Measurements from ENCODE around the gene CTSW.
"Not testable (repeated sequence)": the region's sequence is repeated elsewhere in the genome, so short reads cannot be mapped to it uniquely, and the experiment has no call there.

The CTSW gene, protein sequence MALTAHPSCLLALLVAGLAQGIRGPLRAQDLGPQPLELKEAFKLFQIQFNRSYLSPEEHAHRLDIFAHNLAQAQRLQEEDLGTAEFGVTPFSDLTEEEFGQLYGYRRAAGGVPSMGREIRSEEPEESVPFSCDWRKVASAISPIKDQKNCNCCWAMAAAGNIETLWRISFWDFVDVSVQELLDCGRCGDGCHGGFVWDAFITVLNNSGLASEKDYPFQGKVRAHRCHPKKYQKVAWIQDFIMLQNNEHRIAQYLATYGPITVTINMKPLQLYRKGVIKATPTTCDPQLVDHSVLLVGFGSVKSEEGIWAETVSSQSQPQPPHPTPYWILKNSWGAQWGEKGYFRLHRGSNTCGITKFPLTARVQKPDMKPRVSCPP

DNA sequence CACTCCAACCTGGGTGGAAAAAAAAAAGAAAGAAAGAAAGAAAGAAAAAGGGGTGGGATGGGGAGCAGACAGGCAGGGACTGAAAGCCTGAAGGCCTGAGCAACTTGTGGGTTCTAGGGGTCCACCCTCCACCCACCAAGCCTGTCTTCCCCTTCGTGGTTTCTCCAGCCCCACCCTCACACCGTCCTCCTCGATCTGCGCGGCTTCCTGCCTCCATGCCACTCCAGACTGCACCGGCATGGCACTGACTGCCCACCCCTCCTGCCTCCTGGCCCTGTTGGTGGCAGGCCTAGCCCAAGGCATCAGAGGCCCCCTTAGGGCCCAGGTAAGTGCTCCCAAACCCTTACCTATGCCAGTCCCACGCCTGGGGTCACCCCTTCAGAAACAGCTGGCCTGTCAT is at the start of gene CTSW:
TSS of gene CTSW (plus strand) at position 221 of the 400 bp plus-strand sequence. CDS start at position 239, 18 bp downstream.
- no peak for DNase-seq (ENCODE audit: low read depth)

DNA sequence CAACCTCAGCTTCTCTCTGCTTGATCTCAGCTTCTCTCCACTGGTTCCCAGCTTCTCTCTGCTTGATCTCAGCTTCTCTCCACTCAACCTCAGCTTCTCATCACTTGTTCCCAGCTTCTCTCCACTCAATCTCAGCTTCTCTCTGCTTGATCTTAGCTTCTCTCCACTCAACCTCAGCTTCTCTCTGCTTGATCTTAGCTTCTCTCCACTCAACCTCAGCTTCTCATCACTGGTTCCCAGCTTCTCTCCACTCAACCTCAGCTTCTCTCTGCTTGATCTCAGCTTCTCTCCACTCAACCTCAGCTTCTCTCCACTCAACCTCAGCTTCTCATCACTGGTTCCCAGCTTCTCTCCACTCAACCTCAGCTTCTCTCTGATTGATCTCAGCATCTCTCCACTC is 47.4 kb upstream of the CTSW start:
- DNase-seq (ENCODE audit: low read depth), result not testable (repeated sequence)

DNA sequence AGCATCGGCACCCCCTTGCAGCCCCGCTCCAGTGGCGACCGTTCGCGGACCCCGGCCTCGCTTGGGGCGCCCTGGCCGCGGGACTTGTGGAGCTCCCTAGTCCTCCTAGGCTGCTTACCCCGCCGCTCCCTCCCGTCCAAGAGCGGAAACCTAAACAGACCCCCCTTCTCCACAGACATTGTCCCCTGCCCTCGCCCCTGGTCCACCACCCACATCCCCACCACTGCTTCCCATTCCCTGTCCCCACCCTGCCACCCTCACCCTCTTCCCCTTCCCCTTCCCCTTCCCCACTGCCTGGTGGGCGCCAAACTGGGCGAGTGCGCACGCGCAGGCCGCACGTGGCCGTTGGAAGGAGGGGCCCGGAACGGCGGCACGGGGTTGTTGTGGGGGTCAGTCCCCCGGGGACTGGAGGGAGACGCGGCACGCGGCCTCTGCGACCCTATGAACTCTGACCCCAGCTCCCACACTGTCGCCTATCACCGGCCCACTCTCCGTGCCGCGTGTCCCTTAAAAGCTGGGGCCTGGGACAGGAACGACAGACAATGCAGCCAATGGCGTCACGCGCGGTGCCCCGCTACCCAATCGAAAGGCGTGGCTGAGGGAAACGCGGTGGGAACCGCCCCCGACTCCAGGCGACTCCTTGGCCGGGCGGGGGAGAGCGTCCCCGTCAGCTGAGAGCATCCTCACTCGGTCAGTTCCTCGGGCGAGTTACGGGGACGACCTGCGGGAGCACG is 46.2 kb upstream of the CTSW start, which contains the start of gene SNX32:
TSS of gene SNX32 (plus strand) at position 667 of the 734 bp plus-strand sequence. CDS start 103 bp downstream, outside the sequence.
- peak; percentile 89 for DNase-seq (ENCODE audit: low read depth)

DNA sequence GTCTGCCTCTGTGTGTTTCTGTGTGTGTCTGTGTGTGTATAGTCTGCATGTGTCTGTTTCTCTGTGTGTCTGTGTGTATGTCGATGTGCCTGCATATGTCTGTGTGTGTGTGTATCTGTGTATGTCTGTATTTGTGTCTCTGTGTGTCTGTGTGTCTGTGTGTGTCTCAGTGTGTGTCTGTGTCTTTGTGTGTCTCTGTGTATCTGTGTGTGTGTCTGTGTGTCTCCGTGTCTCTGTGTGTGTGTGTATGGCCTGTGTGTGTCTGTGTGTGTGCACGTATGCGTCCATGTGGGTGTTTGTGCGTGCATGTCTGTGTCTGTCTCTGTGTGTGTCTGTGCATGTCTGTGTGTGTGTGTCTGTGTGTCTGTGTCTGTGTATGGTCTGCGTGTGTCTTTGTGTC is 45.4 kb upstream of the CTSW start:
- no peak for DNase-seq (ENCODE audit: low read depth)

DNA sequence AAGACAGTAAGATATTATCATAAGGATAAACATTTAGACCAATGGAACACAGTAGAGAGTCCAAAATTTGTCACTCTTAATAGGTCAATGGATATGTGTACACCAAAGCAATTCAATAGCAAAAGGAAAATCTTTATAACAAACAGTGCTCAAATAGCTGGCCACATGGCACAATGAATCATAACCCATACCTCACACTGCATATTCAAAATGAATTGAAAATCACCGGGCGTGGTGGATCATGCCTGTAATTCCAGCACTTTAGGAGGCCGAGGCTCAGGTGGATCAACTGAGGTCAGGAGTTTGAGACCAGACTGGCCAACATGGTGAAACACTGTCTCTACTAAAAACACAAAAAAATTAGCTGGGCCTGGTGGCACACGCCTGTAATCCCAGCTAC is 37.5 kb upstream of the CTSW start:
- no peak for DNase-seq (ENCODE audit: low read depth)

DNA sequence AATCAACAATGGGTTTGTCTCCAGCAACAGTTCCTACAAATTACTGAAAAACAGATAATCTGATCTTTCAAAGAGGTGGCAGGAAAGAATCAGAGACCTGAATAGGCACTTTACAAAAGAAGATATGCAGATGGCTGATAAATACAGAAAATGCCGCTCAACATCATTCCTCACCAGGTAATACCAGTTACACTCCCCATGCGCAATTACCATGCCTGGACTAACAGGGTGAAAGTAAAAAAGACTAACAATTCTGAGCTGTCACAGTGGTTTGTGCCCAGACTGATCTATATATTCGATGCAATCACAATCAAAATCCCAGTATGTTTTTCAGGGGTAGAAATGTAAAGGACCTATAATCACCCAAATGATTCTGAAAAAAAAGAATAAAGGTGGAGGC is 35.8 kb upstream of the CTSW start:
- no peak for DNase-seq (ENCODE audit: low read depth)

DNA sequence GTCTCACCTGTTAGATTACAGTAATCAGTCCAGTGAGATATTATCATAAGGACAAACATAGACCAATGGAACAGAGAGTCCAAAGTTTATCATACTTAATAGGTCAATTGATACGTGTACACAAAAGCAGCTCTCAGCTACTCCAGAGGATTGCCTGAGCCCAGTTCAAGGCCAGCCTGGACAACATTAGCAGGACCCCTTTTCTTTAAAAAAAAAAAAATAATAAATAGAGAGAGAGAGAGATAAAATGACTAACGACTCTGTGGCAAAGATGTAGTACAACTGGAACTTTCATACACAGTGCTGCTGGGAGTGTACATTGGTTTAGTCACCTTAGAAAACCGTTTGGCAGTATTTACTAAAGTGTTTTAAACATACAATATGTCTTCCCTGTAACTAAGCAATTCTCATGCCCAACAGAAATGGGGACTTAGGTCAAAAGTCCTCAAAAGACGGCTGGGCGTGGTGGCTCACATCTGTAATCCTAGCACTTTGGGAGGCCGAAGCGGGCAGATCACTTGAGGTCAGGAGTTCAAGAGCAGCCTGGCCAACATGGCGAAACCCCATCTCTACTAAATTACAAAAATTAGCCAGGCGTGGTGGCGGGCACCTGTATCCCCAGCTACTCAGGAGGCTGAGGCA is 35.3 kb upstream of the CTSW start:
- no peak for DNase-seq (ENCODE audit: low read depth)

DNA sequence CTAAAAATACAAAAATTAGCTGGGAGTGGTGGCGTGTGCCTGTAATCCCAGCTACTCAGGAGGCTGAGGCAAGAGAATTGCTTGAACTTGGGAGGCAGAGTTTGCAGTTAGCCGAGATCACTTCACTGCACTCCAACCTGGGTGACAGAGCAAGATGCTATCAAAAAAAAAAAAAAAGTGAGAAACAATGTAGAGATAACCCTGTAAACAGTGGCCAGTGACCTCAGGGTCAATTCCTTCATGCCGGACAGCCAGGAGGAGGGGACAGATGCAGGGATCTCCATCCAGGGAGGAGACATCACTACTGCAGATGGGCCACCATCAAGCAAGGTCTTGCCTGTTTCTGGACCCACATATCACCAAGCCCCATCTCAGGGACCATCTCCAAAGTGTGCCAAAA is 31.9 kb upstream of the CTSW start:
- no peak for DNase-seq (ENCODE audit: low read depth)

DNA sequence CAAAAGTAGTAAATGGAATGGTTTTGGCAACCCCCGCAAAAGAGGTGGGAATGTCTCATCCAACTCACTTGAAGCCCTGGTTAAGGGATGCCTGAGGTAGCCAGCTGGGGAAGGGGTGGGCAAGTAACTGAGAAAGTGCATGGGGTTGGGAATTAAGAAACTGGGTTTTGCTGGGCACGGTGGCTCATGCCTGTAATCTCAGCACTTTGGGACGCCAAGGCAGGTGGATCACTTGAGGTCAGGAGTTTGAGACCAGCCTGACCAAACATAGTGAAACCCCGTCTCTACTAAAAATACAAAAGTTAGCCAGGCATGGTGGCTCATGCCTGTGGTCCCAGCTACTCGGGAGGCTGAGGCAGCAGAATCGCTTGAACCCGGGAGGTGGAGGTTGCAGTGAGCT is 30.9 kb upstream of the CTSW start:
- not testable (repeated sequence) for DNase-seq (ENCODE audit: low read depth)

DNA sequence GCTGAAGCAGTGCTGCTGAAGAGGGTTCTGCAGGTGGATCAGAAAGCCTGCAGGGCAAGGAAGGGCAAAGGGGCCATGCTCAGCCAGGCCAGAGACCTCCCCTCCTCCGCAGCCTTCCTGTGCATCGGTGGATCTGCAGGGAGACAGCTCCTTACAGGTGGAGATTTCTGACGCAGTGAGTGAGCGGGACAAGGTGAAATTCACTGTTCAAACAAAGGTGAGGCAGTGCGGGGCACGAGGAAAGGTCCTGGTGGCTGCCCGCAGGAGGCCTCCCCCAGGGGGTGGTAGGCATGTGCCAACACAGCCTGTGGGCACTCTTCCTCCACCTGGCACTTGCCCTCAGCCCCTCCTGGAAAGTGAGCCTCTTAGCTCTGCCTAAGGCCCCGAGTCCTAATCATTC is 30.3 kb upstream of the CTSW start:
- no peak for DNase-seq (ENCODE audit: low read depth)

DNA sequence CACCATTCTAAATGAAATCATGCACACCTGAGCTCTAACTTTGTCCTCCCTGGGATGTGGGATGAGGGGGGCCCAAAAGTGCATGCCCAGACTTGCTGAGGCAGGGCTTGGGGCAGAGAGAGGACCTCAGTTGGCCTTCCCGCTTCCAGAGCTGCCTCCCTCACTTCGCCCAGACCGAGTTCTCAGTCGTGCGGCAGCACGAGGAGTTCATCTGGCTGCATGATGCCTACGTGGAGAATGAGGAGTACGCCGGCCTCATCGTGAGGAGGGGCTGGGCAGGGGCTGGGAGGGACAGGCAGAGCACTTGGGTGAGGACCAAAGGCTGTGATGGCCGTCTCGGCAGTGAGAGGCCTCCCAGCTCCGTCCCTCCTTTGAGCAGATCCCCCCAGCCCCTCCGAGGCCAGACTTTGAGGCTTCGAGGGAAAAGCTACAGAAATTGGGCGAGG is 29.8 kb upstream of the CTSW start:
- no peak for DNase-seq (ENCODE audit: low read depth)

DNA sequence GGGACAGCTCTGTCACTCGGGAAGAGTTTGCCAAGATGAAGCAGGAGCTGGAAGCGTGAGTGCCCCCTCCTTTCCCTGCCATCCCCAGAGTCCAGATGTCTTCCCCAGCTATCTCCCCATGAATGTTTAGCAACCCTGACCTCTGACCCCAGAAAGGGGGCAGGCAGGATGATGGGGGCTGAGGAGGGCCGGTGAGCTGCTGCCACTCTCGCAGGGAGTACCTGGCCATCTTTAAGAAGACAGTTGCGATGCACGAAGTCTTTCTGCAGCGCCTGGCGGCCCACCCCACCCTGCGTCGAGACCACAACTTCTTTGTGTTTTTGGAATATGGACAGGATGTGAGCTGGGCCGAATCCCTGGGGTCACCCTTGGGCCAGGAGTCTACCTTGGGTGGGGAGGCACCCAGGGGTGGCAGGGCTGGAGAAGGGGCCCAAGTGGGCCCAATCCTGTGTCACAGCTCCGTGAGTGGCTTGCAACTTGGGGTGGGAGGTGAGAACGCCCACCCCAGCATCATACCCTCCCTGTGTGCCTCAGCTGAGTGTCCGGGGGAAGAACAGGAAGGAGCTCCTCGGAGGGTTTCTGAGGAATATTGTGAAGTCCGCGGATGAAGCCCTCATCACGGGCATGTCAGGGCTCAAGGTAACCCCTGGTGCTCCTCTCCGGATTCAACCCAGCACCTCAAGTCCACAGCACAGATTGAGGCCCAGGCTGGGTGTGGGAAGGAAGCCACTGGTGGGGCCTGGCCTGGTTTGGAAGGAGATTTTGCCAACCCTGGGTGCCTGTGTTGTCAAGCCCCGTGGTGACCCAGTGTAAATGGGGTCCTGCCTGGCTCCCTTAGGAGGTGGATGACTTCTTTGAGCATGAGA is 29.2 kb upstream of the CTSW start:
- DNase-seq (ENCODE audit: low read depth), result no peak

DNA sequence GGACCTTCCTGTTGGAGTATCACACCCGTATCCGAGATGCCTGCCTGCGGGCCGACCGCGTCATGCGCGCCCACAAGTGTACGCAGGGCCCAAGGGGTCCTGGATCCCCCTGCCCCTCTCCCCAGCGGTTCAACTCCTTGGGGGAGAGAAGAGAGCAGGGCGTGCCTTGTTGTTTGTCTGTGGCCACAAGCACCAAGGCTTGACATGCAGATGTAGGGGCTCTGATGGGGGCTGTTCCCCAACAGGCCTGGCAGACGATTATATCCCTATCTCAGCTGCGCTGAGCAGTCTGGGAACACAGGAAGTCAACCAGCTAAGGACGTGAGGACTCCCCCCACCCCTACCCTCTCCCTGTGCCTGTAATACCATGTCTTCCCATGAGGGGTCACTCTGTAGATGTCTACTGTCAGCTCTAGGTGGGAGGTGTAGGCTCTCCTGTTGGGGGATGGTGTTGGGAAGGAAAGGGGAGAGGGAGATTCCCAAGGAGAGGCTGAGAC is 28.5 kb upstream of the CTSW start:
- DNase-seq (ENCODE audit: low read depth), result peak; percentile 51

DNA sequence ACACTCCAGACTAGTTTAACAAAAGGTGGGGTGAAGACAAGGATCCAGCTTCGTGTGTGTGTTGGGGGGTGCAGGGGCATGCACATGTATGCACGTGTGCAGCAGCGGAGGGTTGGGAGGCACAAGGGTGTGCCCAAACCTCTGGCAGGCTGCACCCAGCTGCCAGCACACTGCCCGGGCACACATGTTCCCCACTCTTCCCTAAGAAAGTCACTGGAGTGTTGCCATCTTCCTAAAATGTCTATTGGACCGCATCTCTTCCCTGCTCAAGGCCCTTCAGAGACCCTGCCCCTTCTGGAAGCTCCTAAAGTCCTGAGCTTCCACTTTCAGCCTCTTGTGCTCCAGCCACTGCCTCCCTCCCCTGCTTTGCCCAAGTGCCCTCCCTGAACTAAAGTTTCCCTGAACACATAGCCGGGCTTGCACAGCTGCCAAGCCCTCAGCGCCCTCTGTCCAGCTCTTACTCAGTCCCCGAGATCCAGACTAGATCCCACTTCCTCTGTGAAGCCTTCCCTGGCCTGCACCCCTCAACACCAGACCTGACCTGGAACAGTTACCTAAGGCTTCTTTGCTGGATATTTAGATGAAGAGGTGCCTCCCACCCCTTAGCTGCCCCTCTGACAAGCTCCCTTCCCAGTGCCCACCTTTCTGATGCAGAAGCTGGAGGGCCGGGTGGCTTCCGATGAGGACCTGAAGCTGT is 27.7 kb upstream of the CTSW start:
- DNase-seq (ENCODE audit: low read depth), result no peak

DNA sequence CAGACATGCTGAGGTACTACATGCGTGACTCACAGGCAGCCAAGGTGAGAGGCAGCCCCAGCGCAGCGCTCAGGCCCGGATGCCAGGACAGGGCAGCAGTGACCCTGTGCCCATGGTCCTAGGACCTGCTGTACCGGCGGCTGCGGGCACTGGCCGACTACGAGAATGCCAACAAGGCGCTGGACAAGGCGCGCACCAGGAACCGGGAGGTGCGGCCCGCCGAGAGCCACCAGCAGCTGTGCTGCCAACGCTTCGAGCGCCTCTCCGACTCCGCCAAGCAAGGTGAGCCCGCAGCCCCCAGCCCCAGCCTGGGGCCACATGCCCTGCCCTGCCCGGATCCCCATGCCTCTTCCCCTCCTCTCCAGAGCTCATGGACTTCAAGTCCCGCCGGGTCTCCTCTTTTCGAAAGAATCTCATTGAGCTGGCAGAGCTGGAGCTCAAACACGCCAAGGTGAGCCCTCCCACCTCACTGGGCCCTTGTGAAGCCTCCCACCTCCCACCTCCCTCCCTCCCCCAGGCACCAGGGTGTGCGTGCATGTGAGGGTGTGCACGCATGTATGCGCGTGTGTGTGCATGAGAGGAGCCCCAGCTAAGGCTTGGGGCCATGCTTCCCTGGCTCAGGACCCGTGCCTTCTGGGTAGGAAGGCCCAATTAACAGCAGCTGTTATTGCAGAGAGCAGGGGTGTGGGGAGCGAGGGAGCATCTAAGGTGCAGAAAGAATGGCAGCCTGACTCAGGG is 27.0 kb upstream of the CTSW start:
- no peak for DNase-seq (ENCODE audit: low read depth)

DNA sequence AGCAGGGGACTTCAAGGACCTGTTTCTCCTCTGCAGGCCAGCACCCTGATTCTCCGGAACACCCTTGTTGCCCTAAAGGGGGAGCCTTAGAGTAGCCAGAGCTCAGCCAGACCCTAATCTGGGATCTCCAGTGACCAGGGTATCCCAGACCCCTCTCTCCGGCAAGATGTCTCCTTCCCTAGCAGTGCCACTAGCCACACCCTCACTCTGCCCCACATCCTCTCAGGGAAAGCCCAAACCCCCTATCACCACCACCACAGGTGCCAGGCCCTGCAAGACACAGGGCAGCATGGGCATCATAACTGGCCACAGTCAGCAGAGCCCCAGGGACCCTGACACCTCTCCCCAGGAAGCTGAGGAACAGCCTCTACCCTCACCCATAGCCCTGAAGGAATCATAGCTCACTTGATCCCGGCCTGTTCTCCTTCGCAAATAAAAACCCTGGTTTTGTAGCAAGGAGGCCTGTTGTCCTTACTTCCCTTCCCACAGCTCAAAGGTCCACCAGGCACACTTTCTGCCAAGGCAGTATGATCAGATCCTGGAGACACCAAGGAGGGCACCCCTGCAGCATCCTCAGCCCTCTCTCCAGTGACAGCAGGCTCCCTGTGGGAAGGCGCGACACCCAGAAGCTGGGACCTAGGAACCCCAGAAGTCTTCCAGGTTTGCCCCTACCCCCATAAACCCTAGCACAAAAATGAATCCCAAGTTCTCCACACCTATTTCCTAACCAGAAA is 26.2 kb upstream of the CTSW start:
- no peak for DNase-seq (ENCODE audit: low read depth)

DNA sequence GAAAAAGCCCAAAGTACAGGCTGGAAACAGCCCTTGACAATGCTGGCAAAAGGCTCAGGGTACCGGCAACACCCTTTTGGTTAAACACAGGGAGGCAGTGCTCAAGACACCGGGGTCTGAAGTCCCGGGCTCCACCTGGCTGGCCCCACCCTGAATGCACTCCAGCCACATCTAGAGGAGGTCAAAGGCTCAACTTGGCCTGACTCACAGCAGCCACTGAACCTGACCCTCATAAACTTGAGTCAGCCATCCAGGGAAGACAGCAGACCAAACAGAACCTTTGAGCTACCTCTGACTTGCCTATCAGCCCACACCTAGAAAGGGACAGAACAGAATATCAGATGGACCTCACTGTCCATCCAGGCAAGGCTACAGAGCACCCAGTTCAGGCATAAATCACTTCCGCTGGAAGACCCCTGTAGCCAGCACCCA is 25.5 kb upstream of the CTSW start:
- DNase-seq (ENCODE audit: low read depth), result no peak

DNA sequence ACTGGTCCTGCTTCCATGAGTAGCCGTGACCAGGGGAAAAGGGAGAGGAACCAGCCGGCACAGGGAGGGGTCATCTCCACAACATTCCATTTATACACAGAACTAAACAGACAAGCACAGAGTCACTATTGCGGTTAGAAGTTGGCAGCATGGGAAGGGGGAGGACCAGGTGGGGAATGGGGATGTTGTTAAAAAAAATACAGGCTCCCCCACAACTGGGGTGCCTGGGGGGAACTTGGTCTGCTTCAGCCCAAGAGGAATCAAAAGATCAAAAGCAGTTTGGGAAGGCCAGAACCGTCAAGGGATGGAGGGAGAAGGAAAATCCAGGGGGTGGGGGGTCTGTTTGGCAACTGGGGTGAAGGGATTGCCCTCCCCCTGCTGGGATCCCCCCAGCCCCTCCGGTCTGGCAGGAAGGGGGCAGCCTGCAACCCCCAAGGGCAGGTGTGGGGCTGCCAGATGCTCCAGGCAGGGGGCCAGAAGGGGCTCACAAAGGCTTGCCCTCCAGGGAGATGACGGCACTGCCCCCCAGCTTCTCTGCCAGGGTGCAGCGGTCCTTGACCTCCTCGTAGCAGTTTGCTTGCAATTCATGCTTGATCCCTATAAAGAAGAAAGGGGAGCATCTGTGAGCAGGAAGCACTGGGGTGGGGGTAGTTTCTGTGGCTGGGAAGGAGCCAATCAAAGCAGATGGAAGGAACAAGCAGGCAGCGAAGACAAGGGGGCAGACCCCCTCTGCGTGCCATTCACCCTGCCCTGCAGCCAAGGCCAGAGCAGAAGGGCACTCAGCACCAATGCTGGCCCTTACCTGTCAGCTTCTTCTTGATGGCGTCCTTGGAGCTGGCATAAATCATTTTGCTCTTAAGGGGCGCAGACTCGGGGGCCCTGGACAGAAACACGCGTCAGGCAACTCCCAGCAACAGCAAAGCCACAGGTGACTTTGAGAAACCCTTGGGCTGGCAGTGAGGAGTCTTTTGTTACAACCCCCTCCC is 24.5 kb upstream of the CTSW start:
- no peak for DNase-seq (ENCODE audit: low read depth)

Data from EH (cell line).